GM12801 (cell line): ENCODE data around the gene CRX.
"Not testable (repeated sequence)": the region's sequence is repeated elsewhere in the genome, so short reads cannot be mapped to it uniquely, and the experiment has no call there.

Experiments
- CTCF ChIP-seq: IDR thresholded peaks from one replicate; pipeline ENCODE4 v1.5.1; 2011; ENCODE audit warnings: control low read depth; ENCODE audit not compliant: insufficient read length; ENCODE audit errors: extremely low read depth

The CRX gene

DNA sequence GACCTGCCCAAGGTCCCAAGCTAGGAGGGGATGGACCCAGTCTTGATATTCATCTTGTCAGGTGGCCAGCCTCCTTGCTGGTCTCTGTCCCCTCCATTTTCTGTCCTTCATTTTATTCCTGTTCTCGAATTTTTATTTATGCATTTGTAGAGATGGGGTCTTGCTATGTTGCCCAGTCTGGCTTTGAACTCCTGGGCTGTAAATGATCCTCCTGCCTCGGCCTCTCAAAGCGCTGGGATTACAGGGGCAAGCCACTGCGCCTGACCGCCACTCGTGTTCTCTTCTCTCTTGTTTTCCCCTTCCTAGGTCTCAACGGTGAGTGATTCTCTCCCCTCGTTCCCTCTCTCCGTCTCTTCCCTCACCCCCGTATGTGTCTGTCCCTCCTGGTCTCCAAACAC lies 26.7 kb downstream of the CRX start:
- TF ChIP-seq CTCF = no peak

- no peak for TF ChIP-seq CTCF
Observed at GRCh38 chr19:47848823-47849473, 27.2 kb downstream of the CRX start.

DNA sequence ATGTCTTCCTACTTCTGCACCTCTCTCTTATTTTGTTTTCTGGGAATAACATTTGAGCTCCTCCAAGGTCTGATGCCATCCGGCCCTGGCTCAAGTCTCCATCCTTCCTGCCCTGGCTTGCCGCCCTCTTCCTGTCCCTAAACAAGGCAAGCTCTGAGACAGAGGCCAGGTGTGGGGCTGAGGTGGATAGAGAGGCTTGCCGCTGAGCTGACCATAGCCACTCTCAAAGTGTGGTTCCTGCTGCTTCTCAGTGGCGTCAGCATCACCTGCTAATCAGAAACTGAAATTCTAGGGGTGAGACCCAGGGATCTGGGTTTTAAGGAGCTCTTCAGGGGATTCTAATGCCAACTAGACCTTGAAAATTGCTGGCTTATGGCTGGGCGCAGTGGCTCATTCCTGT lies 31.3 kb downstream of the CRX start:
- no peak for TF ChIP-seq CTCF

GRCh38 chr19:47854459-47854858 lies 32.7 kb downstream of the CRX start:
- no peak for TF ChIP-seq CTCF

- not testable (repeated sequence) for TF ChIP-seq CTCF
Observed at GRCh38 chr19:47858646-47859285, 37.0 kb downstream of the CRX start, which contains the start of gene TPRX2. Gene TPRX2, plus strand, starts transcription at chr19:47859235. Its CDS starts 12 bp downstream, at chr19:47859247.

DNA sequence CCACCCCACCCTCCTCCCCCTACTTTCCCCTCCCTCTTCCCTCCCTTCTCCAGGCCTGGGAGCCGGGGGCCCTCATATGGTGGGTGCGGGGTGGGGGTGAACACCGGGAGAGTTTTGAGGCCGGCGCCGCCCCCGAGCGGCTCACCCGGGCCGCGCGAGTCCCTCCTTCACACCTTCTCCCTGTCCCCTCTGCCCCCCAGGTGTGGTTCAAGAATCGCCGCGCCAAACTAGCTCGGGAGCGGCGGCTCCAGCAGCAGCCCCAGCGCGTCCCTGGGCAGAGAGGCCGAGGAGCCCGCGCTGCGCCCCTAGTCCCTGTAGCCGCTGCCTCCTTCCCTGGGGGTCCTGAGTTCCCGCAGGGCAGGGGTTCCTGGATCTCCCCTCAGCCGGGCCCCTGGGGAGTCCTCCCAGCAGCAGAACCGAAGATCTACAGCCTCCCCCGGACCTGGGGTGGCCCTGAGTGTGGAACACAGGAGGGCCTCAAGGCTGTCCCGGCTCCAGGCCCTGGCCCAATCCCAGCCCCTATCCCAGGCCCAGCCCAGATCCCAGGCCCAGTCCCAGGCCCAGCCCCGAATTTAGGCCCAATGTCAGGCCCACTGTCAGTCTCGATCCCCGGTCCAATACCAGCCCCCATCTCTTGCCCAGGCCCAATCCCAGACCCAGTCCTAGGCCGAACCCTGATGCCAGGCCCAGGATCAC lies 39.0 kb downstream of the CRX start:
- TF ChIP-seq CTCF = no peak

DNA sequence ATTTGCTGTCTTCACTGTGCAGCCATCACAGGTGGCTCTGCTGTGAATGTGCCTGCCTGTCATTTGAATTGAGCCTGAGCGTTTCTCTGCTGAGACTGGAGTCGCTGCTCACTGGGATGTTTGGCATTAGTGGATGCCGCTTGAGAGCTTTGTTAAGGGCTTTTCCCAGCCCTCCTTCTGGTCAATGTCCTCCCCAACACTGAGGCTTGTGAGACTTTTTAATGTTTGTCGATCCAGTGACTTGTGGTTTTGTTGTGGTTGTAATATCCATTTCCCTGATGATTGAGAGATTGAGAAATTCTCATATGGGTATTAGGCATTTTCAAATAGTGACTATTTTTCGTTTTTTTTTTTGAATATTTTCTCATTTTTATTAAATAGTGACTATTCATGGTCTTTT lies 39.9 kb downstream of the CRX start:
- no peak for TF ChIP-seq CTCF
